Subcutaneous adipose tissue (tissue), 4 donors: Measurements from ENCODE around the gene PDCD5. TPM values are rescaled to one million over a fixed set of nuclear protein-coding genes. Genes with fewer than 3 reads are reported as not detected.

Source experiments
- CTCF ChIP-seq: fragments of 450-650 bp; IDR thresholded peaks from one replicate; pipeline ENCODE4 v1.5.1; 2016; ENCODE audit warnings: low read depth, mild to moderate bottlenecking, control low read depth, antibody characterized with exemption, moderate library complexity
- total RNA-seq, 4 donors: library from RNA; depleted of rRNA; stranded (reverse); fragments of >200 nt; gene quantifications; one replicate each; pipeline ENCODE4 v1.1.0, GENCODE V29; 2016

PDCD5 gene
- total RNA-seq, 4 donors from 2014 or later, result 84.7 to 132 (median 89.3) TPM

GRCh38 chr19:32567486-32567885 lies 13.5 kb upstream of the PDCD5 start:
- no peak for TF ChIP-seq CTCF

- TF ChIP-seq CTCF, result no peak
Measured at GRCh38 chr19:32570081-32570785, 10.8 kb upstream of the PDCD5 start.

GRCh38 chr19:32573492-32573794 lies 7.5 kb upstream of the PDCD5 start:
- TF ChIP-seq CTCF, result no peak

- no peak for TF ChIP-seq CTCF
Measured at GRCh38 chr19:32576790-32577189, 4.2 kb upstream of the PDCD5 start.

- TF ChIP-seq CTCF, result no peak
Measured at GRCh38 chr19:32580353-32580900, 563 bp upstream of the PDCD5 start.

- no peak for TF ChIP-seq CTCF
Measured at GRCh38 chr19:32581705-32582179, 752 bp downstream of the PDCD5 start.

- TF ChIP-seq CTCF, result no peak
Measured at GRCh38 chr19:32594021-32594420, 13.0 kb downstream of the PDCD5 start.
